B cell (primary cell): ENCODE measurements around the gene STOML1. TPM values are rescaled to one million over a fixed set of nuclear protein-coding genes. Genes with fewer than 3 reads are reported as not detected.

Experiments used
- ATAC-seq: fragments of 200-7000 bp; cut with Tn5 transposase; one replicate; pipeline ENCODE4 v1.10.0; 2021; ENCODE audit warnings: low read depth, mild to moderate bottlenecking, moderate number of reproducible peaks, moderate library complexity
- CTCF ChIA-PET: fragments of 350-600 bp; sonication (Branson Sonifier 250); formaldehyde crosslinking; loops from one replicate; lab custom pipeline; 2021; ENCODE audit warnings: antibody characterized with exemption, inconsistent platforms; lab: Charles Lee
- POLR2A ChIA-PET: fragments of 350-600 bp; sonication (Branson Sonifier 250); formaldehyde crosslinking; loops from one replicate; lab custom pipeline; 2021; ENCODE audit warnings: antibody characterized with exemption; lab: Charles Lee
- DNase-seq: peaks from one replicate; pipeline ENCODE4 v3.0.0; 2013
- H2AFZ ChIP-seq: 2 replicates; pipeline ENCODE4 v1.6.1; 2012; ENCODE audit warnings: mild to moderate bottlenecking, low read depth, low read length; ENCODE audit not compliant: insufficient read depth, poor library complexity, severe bottlenecking
- H3K27ac ChIP-seq, 2 donors: 1 replicate in 1 of 2; 2 replicates in 1 of 2; pipeline ENCODE4 v1.5.1; 2012 to 2013; ENCODE audit warnings: low read length in 2 of 2, mild to moderate bottlenecking in 2 of 2, moderate library complexity in 1 of 2
- H3K27me3 ChIP-seq, 4 experiments: fragments of 200-600 bp in 1 of 4; sonication (generic) in 1 of 4; replicated peaks in 1 of 4; 1 replicate in 2 of 4; 2 replicates in 2 of 4; pipeline versions ENCODE4 v1.6.1 to v1.7.0; 2013 to 2016; ENCODE audit warnings: low read length in 3 of 4, mild to moderate bottlenecking in 2 of 4, mixed read lengths in 1 of 4, moderate library complexity in 1 of 4; ENCODE audit not compliant: insufficient read depth in 4 of 4, control insufficient read depth in 3 of 4; ENCODE audit errors: control extremely low read depth in 1 of 4
- H3K36me3 ChIP-seq, 2 experiments: replicated peaks in 1 of 2; 1 replicate in 1 of 2; 2 replicates in 1 of 2; pipeline versions ENCODE4 v1.6.1 to v1.7.1; 2013; ENCODE audit warnings: low read length in 1 of 2; ENCODE audit not compliant: insufficient read depth in 2 of 2, control insufficient read depth in 1 of 2; ENCODE audit errors: control extremely low read depth in 1 of 2, extremely low read depth in 1 of 2
- H3K4me1 ChIP-seq, 2 donors: fragments of 200-600 bp in 1 of 2; sonication (generic) in 1 of 2; 1 replicate in 1 of 2; 2 replicates in 1 of 2; pipeline versions ENCODE4 v1.5.1 to v1.6.1; 2013 to 2017; ENCODE audit warnings: low read length in 2 of 2; ENCODE audit not compliant: control insufficient read depth in 2 of 2, insufficient read depth in 2 of 2
- H3K4me2 ChIP-seq: replicated peaks from 2 replicates; pipeline ENCODE3; 2012; ENCODE audit warnings: mild to moderate bottlenecking, low read depth, low read length; ENCODE audit not compliant: poor library complexity, severe bottlenecking
- H3K4me3 ChIP-seq, 5 experiments: fragments of 200-600 bp in 1 of 5; sonication (generic) in 1 of 5; 1 replicate in 3 of 5; 2 replicates in 2 of 5; pipeline versions ENCODE4 v1.5.1 to v1.7.0; 2011 to 2016; ENCODE audit warnings: low read length in 4 of 5, mild to moderate bottlenecking in 4 of 5, low read depth in 2 of 5, control low read depth in 1 of 5, moderate library complexity in 1 of 5; ENCODE audit not compliant: insufficient read depth in 1 of 5; ENCODE audit errors: control extremely low read depth in 1 of 5, extremely low read depth in 1 of 5
- H3K79me2 ChIP-seq: fragments of 200-600 bp; sonication (generic); one replicate; pipeline ENCODE4 v1.6.0; 2016; ENCODE audit warnings: low read length; ENCODE audit not compliant: control insufficient read depth, insufficient read depth
- H3K9ac ChIP-seq: fragments of 200-600 bp; sonication (generic); 2 replicates; pipeline ENCODE4 v1.6.1; 2017; ENCODE audit warnings: mild to moderate bottlenecking, low read length, moderate library complexity
- H3K9me3 ChIP-seq, 3 donors: one replicate each; pipeline versions ENCODE4 v1.6.1 to v1.7.1; 2013; ENCODE audit warnings: low read length in 2 of 3; ENCODE audit not compliant: control insufficient read depth in 2 of 3, insufficient read depth in 1 of 3; ENCODE audit errors: control extremely low read depth in 1 of 3
- H4K20me1 ChIP-seq: 2 replicates; pipeline ENCODE4 v1.6.0; 2012; ENCODE audit warnings: mild to moderate bottlenecking, low read length; ENCODE audit not compliant: insufficient read depth, control insufficient read depth, poor library complexity, severe bottlenecking
- H3K27ac Mint-ChIP-seq: one replicate; pipeline ENCODE4 v1.8.0; 2021; ENCODE audit warnings: mixed read lengths
- H3K27me3 Mint-ChIP-seq: one replicate; pipeline ENCODE4 v1.8.0; 2021; ENCODE audit warnings: mixed read lengths
- H3K4me1 Mint-ChIP-seq: one replicate; pipeline ENCODE4 v1.8.0; 2021; ENCODE audit warnings: mixed read lengths
- H3K4me3 Mint-ChIP-seq: one replicate; pipeline ENCODE4 v1.8.0; 2021; ENCODE audit warnings: mixed read lengths
- H3K9me3 Mint-ChIP-seq: one replicate; pipeline ENCODE4 v1.8.0; 2022; ENCODE audit warnings: mixed read lengths; ENCODE audit not compliant: insufficient read depth
- EZH2 ChIP-seq: IDR thresholded peaks from 2 replicates; pipeline ENCODE4 v1.6.1; 2012; ENCODE audit warnings: borderline replicate concordance, low read depth, mild to moderate bottlenecking, moderate library complexity, low read length; ENCODE audit not compliant: insufficient read depth, poor library complexity, severe bottlenecking
- WGBS: methylation state at CpG from one replicate; pipeline ENCODE4 v1.1.5; 2013; ENCODE audit warnings: missing lambda C conversion rate; ENCODE audit not compliant: insufficient coverage; 5-methylcytosine and 5-hydroxymethylcytosine counted together
- intact Hi-C: fragments of 100-400 bp; cut with micrococcal nuclease; formaldehyde crosslinking; loops from one replicate; pipeline ENCODE4 v1.10.0; 2022
- polyA plus RNA-seq: library from polyadenylated mRNA; depleted of rRNA; stranded (reverse); fragments of >200 nt; gene quantifications from 2 replicates; pipeline ENCODE4 v1.2.3, GENCODE V29; 2012
- total RNA-seq, 2 donors: library from RNA; stranded (reverse); fragments of 120-200 nt in 1 of 2; gene quantifications; 1 replicate in 1 of 2; 2 replicates in 1 of 2; pipeline versions ENCODE4 v1.2.3 to v1.2.4, GENCODE V29; 2013 to 2022
- TF ChIP-seq, protein P1 (sequence below): fragments of 200-600 bp; IDR thresholded peaks from one replicate; pipeline ENCODE4 v1.8.0; 2022; ENCODE audit warnings: antibody characterized with exemption, mild to moderate bottlenecking

Gene STOML1
- total and polyA plus RNA-seq, 2 donors (not counting 1 experiment from before 2014, with no cell fraction given), result 6.2 to 11.3 TPM

GRCh38 chr15:73932381-73933191 lies 59.5 kb downstream of the STOML1 start:
- Histone ChIP-seq H3K4me3 (no peak overlapping the region), H3K27me3 (peaks cover 0 to 54% (median 16%) of the 10 kb centered on the region in 4 experiments), H4K20me1 (no peaks in the 10 kb centered on the region), H3K79me2 (no peaks in the 10 kb centered on the region), H3K4me1 (peaks cover 6 to 8% of the 10 kb centered on the region in 2 donors), H3K9me3 (peaks cover 0 to 5% (median 0%) of the 10 kb centered on the region in 3 donors), H2AFZ (no peak overlapping the region), H3K4me2 (no peak overlapping the region), H3K36me3 (no peaks in the 10 kb centered on the region), H3K9ac (no peak overlapping the region), H3K27ac (no peak overlapping the region)
- H3K4me1 Mint-ChIP-seq, result peaks cover 5% of the 10 kb centered on the region
- ATAC-seq (no peak), DNase-seq (no peak)
- CTCF ChIA-PET, result interaction anchor here (1.0 kb wide), 1 partner anchor 19 kb away, joined by 3 read pairs; no protein-coding TSS in a partner anchor
- TF ChIP-seq EZH2, result no peak
- TF ChIP-seq, protein P1, sequence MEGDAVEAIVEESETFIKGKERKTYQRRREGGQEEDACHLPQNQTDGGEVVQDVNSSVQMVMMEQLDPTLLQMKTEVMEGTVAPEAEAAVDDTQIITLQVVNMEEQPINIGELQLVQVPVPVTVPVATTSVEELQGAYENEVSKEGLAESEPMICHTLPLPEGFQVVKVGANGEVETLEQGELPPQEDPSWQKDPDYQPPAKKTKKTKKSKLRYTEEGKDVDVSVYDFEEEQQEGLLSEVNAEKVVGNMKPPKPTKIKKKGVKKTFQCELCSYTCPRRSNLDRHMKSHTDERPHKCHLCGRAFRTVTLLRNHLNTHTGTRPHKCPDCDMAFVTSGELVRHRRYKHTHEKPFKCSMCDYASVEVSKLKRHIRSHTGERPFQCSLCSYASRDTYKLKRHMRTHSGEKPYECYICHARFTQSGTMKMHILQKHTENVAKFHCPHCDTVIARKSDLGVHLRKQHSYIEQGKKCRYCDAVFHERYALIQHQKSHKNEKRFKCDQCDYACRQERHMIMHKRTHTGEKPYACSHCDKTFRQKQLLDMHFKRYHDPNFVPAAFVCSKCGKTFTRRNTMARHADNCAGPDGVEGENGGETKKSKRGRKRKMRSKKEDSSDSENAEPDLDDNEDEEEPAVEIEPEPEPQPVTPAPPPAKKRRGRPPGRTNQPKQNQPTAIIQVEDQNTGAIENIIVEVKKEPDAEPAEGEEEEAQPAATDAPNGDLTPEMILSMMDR, result no peak
- no peak overlapping the region for H3K27ac Mint-ChIP-seq
- POLR2A ChIA-PET, result no interaction called here
- intact Hi-C loops, result no loop called here
- no peak overlapping the region for H3K4me3 Mint-ChIP-seq
- WGBS, result 80% methylated on average over 5 of the region's 6 CpGs
- H3K9me3 Mint-ChIP-seq, result no peaks in the 10 kb centered on the region
- peaks cover 40% of the 10 kb centered on the region for H3K27me3 Mint-ChIP-seq

DNA sequence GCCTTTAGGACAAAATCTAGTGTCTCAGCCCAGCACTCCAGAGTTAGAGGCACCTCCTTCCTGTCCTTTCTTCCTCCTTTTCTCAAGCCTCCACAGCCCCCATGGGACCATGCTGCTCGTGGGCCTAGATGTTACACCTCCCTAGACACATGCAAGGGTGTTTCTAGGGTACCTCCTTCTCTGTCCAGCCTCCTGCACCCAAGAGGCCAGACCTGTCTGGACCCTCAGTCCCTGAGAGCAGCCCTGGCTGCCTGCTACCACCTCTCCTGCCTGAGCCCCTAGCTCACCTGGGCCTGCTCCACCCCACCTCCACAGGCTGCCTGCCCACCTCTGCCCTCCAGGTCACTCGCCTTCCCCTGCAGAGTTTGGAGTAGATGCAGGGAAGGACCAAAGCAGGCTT lies 60.7 kb downstream of the STOML1 start:
- no peak for DNase-seq
- Histone ChIP-seq H3K27me3 (peaks cover 0 to 56% (median 16%) of the 10 kb centered on the region in 4 experiments), H3K79me2 (no peaks in the 10 kb centered on the region), H3K9ac (no peak overlapping the region), H2AFZ (no peak overlapping the region), H4K20me1 (no peaks in the 10 kb centered on the region), H3K4me1 (peaks cover 6 to 11% of the 10 kb centered on the region in 2 donors), H3K4me3 (no peak overlapping the region), H3K9me3 (peaks cover 0 to 5% (median 0%) of the 10 kb centered on the region in 3 donors), H3K4me2 (no peak overlapping the region), H3K36me3 (no peaks in the 10 kb centered on the region), H3K27ac (no peak overlapping the region)
- 21% methylated on average over 2 of the region's 2 CpGs for WGBS
- no peak for ATAC-seq
- ChIA-PET CTCF (interaction anchor here (1.0 kb wide), 1 partner anchor 20 kb away, joined by 3 read pairs; no protein-coding TSS in a partner anchor), POLR2A (no interaction called here)
- Mint-ChIP-seq H3K9me3 (no peaks in the 10 kb centered on the region), H3K27ac (no peak overlapping the region), H3K4me1 (peaks cover 5% of the 10 kb centered on the region), H3K4me3 (no peak overlapping the region), H3K27me3 (peaks cover 37% of the 10 kb centered on the region)
- TF ChIP-seq, protein P1, result no peak
- TF ChIP-seq EZH2, result no peak
- intact Hi-C loops, result no loop called here
